Measurements from ENCODE around the gene CCDC68.

The CCDC68 gene

GRCh38 chr18:54960197-54960596 is 936 bp upstream of the CCDC68 start:
- no peak for DNase-seq

DNA sequence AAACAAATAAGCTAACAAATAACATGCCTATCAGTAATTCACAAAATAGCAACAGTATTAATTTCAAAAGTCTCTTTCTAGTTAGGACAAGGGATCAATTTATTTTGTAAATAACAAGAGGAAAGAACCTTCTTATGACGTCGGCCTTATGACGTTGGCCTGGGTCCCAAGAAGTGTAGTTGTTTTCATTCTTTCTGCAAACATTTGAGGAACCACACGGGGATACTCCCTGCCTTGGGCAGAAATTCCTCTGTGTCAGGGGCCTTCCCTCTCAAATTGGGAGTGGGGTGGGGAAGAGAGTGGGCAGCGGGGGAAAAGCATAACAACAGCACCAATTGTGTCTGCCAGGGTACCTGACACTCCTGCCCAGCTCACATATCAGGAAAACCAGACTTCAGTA is 1.3 kb downstream of the CCDC68 start:
- DNase-seq, result no peak

- DNase-seq, result no peak
Measured at GRCh38 chr18:54957296-54957832, 1.9 kb downstream of the CCDC68 start.

GRCh38 chr18:54956506-54956905 is 2.8 kb downstream of the CCDC68 start:
- no peak for DNase-seq

- DNase-seq, result no peak
Measured at GRCh38 chr18:54952026-54952425, 7.2 kb downstream of the CCDC68 start.

DNA sequence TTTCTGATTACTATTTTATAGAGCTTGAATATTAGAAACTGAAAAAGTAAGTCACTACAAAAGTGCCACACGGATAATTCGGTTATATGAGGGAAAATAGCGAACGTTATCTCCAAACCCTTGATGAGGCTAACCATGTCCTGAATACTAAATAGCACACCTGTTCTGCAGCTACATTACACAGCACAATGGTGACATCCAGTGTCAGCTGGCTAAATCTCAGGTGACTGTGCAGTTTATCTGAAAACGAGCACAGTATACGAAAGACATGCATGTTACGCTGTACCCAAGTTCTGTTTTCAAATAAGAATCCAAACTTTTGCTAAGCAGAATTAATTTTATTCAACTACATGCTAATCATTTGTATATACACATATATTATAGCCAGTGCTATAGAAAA is 9.0 kb downstream of the CCDC68 start:
- no peak for DNase-seq

GRCh38 chr18:54949588-54949987 is 9.7 kb downstream of the CCDC68 start:
- DNase-seq, result no peak

DNA sequence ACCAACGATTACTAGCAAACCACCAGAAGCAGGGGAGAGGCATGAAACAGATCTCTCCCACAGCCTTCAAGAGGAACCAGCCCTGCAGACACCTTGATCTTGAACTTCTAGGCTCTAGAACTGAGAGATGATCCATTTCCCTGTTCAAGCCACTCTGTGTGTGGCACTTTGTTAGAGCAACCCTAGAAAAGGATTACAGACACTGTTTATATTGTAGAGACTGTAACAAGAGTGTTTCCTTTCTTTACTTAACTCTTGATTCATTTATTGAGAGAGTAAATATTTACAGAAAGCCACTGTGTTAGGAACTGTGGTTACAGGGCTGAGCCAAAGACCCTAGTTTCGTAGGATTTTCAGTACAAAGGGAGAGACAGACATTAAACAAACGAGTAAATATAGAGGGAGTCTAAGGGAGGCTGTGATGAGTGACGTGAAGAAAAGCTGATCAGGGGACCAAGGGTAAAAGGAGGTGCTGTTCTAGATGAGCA is 10.9 kb downstream of the CCDC68 start:
- no peak for DNase-seq

- DNase-seq, result no peak
Measured at GRCh38 chr18:54947091-54947490, 12.2 kb downstream of the CCDC68 start.

DNA sequence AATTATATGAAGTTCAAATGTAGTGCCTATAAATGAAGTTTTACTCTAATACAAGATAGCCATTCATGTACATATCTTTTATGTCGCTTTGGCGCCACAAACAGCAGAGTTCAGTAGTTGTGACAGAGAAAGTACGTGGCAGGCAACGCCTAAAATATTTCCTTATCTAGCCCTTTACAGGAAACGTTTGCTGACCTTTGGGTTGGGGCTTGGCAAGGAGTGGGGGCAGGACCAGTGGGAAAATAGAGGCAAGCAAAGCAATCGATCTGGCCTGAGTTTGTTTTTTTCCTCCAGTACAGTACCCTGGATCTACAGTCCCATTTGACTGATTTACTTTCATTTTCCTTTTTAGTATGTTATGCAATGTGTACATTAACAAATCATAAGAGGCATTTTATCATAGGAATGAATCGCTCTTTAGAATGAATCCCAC is 13.1 kb downstream of the CCDC68 start:
- no peak for DNase-seq

DNA sequence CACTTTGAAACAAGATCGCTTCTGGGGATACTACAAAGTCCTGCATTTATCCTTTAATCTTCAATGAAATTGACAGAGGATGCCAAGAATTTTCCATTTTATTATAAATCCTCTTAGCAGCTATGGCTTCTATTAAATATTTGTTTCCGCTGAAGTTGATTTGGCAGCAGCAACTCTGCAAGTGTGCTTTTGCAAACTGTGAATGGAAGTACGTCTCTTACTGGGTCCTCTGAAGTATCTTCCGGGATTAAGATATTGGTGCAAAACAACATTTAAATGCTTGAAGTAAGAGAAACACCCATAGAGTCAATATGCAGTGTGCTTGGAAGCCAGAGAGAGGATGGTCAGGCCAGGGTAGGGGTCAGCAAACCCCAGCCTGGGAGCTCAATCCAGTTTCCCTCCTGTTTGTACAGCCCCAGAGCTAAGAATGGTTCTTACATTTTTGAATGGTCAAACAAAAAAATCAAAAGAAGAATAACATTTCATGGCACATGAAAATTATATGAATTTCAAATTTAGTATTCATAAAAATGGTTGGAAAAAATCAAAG is 13.6 kb downstream of the CCDC68 start:
- DNase-seq, result no peak

DNA sequence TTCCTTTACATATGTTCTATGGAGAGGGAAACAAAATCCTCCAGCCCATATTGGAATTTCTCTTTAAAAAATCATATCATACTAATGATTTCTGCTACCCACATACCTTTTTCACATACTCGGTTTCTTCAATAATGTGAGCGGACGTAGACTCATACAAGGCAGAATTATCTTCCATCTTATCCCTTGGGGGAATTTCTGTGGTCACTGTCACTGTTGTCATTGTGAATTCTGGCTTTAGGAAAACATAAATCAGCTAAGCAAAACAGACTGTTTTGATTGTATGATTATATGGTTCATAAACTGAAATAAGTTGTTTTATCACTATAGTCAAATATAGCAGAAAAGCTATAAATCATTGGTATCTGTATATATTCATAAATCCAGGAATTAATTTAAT is 16.7 kb downstream of the CCDC68 start:
- DNase-seq, result no peak

DNA sequence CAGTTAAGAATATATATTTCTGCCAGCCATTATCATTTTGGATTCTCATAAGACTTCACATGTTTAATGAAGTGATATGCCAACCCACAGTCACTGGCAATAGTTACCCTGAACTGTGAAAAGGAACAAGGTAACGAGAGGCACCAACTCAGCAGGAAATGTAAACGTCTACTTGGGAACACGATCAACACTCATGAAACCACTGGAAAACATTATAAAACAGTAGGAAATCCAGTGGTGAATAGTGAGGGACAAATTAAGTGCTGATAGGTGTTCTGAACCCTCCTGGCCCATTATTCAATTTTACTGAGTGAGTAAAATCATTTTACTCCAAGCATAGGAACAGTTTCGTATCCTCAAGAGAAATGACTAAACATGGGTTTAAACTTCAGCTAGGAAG is 17.1 kb downstream of the CCDC68 start:
- no peak for DNase-seq

- DNase-seq, result no peak
Measured at GRCh38 chr18:54939361-54939917, 19.8 kb downstream of the CCDC68 start.

DNA sequence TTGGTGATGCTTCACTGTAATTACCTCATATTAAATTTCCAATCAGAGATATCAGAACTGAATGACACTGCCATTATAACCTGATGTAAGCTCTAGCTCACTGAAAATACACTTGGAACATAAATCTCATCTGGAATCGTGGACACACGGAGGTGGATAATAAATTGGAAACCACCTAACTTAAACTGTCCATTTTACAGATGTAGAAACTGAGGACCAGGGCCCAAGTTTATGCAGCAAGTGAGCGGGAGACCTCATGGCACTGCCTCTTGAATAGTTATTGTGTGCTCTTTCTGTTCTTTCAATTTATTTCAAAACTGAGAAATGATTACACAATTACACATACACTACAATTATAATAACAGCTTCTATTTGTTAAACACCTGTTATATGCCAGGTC is 20.8 kb downstream of the CCDC68 start:
- no peak for DNase-seq

DNA sequence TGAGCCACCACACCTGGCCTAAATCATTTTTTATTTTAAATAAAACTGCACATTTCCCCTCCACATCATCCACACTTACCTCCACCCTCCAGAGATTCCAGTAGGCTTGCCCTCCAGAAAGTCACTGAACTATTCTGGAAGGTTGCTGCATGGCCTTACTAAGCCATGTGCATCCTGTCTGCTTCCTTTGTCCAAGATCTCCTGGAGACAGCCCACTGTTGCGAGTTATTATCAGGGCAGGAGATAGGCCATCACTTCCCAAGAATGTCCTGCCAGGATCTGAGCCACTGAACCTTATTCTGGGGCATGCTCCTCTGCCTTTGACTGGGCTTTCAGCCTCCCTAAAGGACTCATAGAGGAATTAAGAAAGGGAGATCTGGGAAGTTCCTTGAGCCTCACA is 26.8 kb downstream of the CCDC68 start:
- DNase-seq, result no peak

GRCh38 chr18:54931152-54931551 is 28.1 kb downstream of the CCDC68 start:
- no peak for DNase-seq

GRCh38 chr18:54928236-54928635 is 31.0 kb downstream of the CCDC68 start:
- DNase-seq, result no peak

DNA sequence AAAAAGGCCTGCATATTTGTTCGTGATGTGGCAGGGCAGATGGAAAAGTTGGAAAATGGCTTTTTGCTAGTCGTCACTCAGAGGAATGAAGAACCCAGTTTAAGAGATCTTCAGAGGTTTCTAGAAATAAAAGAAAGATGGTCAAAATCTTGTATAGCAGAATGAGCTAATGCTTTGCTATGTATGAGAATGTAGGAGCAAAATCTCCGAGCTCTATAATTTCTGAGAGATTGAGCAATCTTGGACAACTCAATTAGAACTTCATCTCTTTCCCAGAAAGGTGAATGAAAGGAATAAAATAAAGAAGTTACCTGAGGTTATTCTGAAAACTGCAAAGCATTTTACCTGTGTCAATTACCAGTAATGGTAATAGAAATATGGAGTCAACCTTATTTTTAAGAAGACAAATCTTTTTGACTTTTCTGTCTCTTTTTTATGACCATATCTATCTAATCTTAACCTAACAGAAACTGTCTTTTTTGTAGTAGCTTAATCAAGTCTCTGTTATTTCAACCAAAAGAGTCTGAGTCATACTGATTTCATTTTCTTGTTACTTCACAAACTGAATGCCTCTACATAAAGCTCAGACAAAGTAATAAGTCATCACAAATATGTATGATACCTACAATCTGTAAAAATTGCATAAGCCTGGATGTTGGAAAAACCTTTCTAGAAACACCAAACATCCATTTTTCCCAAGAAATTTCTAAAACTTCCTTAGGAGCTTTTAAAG is 32.5 kb downstream of the CCDC68 start:
- no peak for DNase-seq

GRCh38 chr18:54924948-54925347 is 34.3 kb downstream of the CCDC68 start:
- DNase-seq, result no peak

- DNase-seq, result no peak
Measured at GRCh38 chr18:54923339-54923956, 35.8 kb downstream of the CCDC68 start.

DNA sequence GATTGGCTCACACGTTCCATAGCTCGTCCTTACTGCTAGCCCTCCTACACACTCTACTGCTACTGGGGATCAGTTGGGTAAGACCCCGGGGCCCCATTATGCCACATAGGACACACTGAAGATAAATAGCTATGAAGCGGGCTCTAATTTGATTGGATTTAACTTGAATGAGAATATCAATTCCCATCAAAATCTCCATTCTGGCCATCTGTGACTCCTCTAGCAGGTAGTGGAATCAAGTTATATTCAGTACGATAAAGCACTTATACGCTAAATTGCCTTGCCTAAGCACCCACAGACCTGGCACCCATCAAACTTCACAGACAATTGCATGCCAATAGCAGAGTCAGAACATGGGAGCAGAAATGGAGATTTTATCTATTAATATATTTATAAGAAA is 39.8 kb downstream of the CCDC68 start:
- no peak for DNase-seq

DNA sequence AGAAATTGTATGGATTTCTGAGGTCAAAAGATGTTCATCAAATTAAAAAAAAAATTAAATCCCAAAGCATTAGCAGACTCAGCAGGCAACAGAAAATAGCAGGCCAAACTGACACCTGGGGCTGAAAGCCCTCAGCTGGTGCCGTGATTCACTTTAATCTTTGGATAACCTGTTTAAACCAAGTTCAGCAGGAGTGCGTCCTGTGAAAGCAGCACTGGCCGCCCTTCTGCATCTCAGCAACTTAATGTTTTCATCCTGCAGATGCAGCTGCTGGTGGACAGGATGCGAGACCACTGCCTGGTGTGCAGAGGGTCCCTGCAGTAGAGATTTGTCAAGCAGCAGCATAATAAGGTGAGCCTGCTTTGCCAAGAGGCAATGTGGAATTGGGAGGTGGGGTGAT is 41.2 kb downstream of the CCDC68 start:
- no peak for DNase-seq

GRCh38 chr18:54916507-54916906 is 42.8 kb downstream of the CCDC68 start:
- no peak for DNase-seq
